Parathyroid adenoma (tissue), 2 donors: Measurements from ENCODE around the gene WEE1.

Experiments
- H2AFZ ChIP-seq: fragments of 300-600 bp; sonication (generic); one replicate; pipeline ENCODE4 v1.7.0; 2017; ENCODE audit warnings: antibody characterized with exemption, mild to moderate bottlenecking
- H3K27ac ChIP-seq: fragments of 300-600 bp; sonication (generic); one replicate; pipeline ENCODE4 v1.7.0; 2017
- H3K27me3 ChIP-seq: fragments of 300-600 bp; sonication (generic); one replicate; pipeline ENCODE4 v1.7.0; 2017; ENCODE audit warnings: low read length; ENCODE audit not compliant: control insufficient read depth, insufficient read depth
- H3K36me3 ChIP-seq: fragments of 300-600 bp; sonication (generic); one replicate; pipeline ENCODE4 v1.7.0; 2017; ENCODE audit warnings: low read length; ENCODE audit not compliant: control insufficient read depth, insufficient read depth
- H3K4me1 ChIP-seq: fragments of 300-600 bp; sonication (generic); one replicate; pipeline ENCODE4 v1.7.0; 2017; ENCODE audit warnings: control low read depth
- H3K4me2 ChIP-seq: fragments of 300-600 bp; sonication (generic); one replicate; pipeline ENCODE4 v1.7.0; 2017; ENCODE audit warnings: low read length
- H3K4me3 ChIP-seq: fragments of 300-600 bp; sonication (generic); one replicate; pipeline ENCODE4 v1.7.0; 2017; ENCODE audit warnings: low read depth, low read length
- H3K79me2 ChIP-seq: fragments of 300-600 bp; sonication (generic); one replicate; pipeline ENCODE4 v1.7.0; 2017; ENCODE audit warnings: control low read depth
- H3K9ac ChIP-seq: fragments of 300-600 bp; sonication (generic); one replicate; pipeline ENCODE4 v1.7.0; 2017; ENCODE audit warnings: mild to moderate bottlenecking
- H3K9me3 ChIP-seq: fragments of 300-600 bp; sonication (generic); one replicate; pipeline ENCODE4 v1.7.0; 2017; ENCODE audit warnings: low read length; ENCODE audit not compliant: control insufficient read depth
- CTCF ChIP-seq: fragments of 300-600 bp; sonication (generic); IDR thresholded peaks from one replicate; pipeline ENCODE4 v1.7.0; 2017; ENCODE audit warnings: antibody characterized with exemption, mild to moderate bottlenecking
- donor health status: primary hyperparathyroidism.

WEE1 gene

DNA sequence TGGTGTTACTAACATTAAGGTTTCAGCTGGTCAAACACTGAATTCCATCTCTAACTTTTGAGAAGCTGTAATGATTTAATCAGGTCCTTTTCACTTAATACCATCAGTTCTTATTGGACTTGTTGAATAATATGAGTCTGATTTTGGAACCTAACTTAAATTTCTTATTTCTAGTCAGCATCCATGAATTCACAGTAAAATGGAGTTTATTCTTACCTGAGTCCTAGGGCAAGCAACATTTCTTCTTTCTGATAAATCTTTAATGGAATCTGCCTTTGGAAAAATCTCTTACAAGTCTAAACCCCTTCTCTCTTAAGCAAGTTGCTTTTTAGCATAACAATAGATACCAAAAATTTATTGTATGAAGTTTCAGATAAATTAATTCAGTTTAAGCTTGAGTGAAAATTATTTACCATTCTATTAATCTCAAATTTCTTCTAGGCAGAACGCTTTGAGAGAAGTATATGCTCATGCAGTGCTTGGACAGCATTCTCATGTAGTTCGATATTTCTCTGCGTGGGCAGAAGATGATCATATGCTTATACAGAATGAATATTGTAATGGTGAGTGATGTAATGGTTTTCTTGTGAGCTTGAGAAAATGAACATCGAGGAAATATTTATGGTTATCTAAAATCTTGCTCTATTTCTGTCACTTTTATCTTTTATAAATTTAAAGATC, 3.4 kb downstream of the WEE1 start:
- no peak overlapping the region for H3K9ac ChIP-seq
- peaks cover 6% of the 10 kb centered on the region for H3K4me1 ChIP-seq
- H3K9me3 ChIP-seq, result no peaks in the 10 kb centered on the region
- no peak overlapping the region for H3K27ac ChIP-seq
- H3K27me3 ChIP-seq, result no peaks in the 10 kb centered on the region
- no peak for TF ChIP-seq CTCF
- H3K79me2 ChIP-seq, result no peaks in the 10 kb centered on the region
- H3K4me3 ChIP-seq, result no peak overlapping the region
- no peak overlapping the region for H2AFZ ChIP-seq
- no peaks in the 10 kb centered on the region for H3K36me3 ChIP-seq
- H3K4me2 ChIP-seq, result no peak overlapping the region

GRCh38 chr11:9577556-9577955, 4.1 kb downstream of the WEE1 start:
- no peak for TF ChIP-seq CTCF

DNA sequence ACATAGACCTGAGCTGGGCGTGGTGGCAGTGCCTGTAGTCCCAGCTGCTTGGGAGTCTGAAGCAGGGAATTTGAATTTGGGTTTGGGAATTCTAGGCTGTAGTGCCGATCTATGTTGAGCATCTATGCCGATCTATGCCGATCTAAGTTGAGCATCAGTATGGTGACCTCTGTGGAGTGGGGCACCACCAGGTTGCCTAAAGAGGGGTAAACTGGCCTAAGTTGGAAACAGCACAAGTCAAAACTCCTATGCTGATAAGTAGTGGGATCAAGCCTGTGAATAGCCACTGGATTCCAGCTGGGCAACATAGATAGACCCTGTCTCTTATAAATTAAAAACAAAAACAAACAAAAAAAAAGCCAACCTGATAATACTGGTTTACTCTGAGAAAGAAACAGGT, 7.4 kb downstream of the WEE1 start:
- Histone ChIP-seq H3K4me3 (no peak overlapping the region), H3K27ac (no peak overlapping the region), H3K4me1 (peaks cover 6% of the 10 kb centered on the region), H2AFZ (no peak overlapping the region), H3K4me2 (no peak overlapping the region), H3K9me3 (no peaks in the 10 kb centered on the region), H3K27me3 (no peaks in the 10 kb centered on the region), H3K79me2 (no peaks in the 10 kb centered on the region), H3K9ac (no peak overlapping the region), H3K36me3 (no peaks in the 10 kb centered on the region)
- no peak for TF ChIP-seq CTCF

More at GRCh38 chr11:9577556-9577955, 4.1 kb downstream of the WEE1 start:
- Histone ChIP-seq H3K9me3 (no peaks in the 10 kb centered on the region), H2AFZ (no peak overlapping the region), H3K4me2 (no peak overlapping the region), H3K79me2 (no peaks in the 10 kb centered on the region), H3K27me3 (no peaks in the 10 kb centered on the region), H3K4me1 (peaks cover 6% of the 10 kb centered on the region), H3K27ac (no peak overlapping the region), H3K9ac (no peak overlapping the region), H3K4me3 (no peak overlapping the region), H3K36me3 (no peaks in the 10 kb centered on the region)

- Histone ChIP-seq H3K36me3 (no peaks in the 10 kb centered on the region), H3K9ac (no peak overlapping the region)
These were observed 8.2 kb downstream of the WEE1 start for GRCh38 chr11:9581556-9582161.

More at GRCh38 chr11:9581556-9582161, 8.2 kb downstream of the WEE1 start:
- H3K4me1 ChIP-seq, result peaks cover 6% of the 10 kb centered on the region
- H3K27ac ChIP-seq, result no peak overlapping the region
- H3K4me2 ChIP-seq, result no peak overlapping the region
- H3K9me3 ChIP-seq, result no peaks in the 10 kb centered on the region
- no peaks in the 10 kb centered on the region for H3K79me2 ChIP-seq
- H3K4me3 ChIP-seq, result no peak overlapping the region
- no peak overlapping the region for H2AFZ ChIP-seq
- H3K27me3 ChIP-seq, result no peaks in the 10 kb centered on the region
- TF ChIP-seq CTCF, result no peak
